GM21528 (cell line): ENCODE results near the gene UST.
"Not testable (repeated sequence)": the region's sequence is repeated elsewhere in the genome, so short reads cannot be mapped to it uniquely, and the experiment has no call there.

ENCODE experiments used
- ATAC-seq: cut with Tn5 transposase; IDR thresholded peaks from one replicate; pipeline ENCODE4 v1.9.1; 2021; ENCODE audit warnings: mild to moderate bottlenecking, moderate library complexity; ENCODE audit not compliant: unreplicated experiment, low FRiP score

Gene UST

GRCh38 chr6:148989585-148989984, 242.8 kb downstream of the UST start:
- ATAC-seq = no peak

DNA sequence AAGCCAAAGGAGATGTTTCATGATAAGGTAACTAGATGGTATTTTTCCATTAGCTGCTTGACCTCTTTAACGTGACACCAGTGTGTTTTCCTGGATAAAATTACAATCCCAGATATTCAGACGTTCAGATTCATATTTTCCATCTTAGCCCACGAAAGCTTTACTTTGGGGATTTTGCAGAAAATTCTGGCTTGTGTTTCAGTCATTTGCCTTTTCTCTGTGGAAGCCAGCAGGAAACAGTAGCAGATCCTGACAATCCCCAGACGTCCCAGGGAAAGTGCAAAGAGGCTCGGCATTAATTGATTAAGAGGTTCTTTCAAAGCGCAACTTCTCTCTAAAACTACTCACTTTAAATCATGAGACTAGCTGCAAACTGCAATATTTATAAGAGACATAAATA, 243.6 kb downstream of the UST start:
- ATAC-seq = no peak

DNA sequence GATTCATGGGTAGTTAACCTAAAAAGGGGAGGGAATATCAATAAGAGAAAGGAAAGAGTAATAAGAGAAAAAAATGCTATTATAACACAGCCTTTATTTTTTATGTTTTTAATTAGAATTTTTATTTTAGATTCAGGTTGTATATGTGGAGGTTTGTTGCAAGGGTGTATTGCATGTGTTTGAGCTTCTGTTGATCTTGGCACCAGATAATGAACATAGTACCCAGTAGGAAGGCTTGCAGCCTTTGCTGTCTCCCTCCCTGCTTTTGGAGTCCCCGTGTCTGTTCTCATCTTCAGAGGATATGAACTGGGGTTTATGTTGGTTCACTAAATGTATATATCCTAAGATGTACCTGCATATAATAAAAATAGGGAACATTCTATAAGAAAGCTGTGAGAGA, 250.0 kb downstream of the UST start:
- ATAC-seq = no peak

GRCh38 chr6:148997865-148998264, 251.0 kb downstream of the UST start:
- ATAC-seq = no peak

GRCh38 chr6:148998704-148999103, 251.9 kb downstream of the UST start:
- ATAC-seq = no peak

DNA sequence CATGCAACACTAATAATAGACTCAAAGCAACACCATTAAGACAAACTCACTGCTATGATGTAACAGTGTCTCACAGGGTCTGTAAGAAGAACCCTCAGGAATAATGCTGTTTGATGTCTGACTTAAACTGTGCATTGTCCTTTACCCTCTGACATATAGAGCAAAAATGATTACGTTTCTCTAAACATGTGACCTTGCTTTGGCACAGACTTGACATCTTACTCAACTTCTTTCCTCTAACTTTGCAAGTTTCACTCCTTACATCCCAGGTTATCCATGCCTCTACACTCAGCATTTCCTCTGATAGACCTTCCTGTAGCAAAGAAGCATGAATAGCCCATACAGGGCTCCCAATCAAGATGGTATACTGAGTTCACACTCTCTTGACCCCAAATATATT, 252.7 kb downstream of the UST start:
- ATAC-seq = no peak

- ATAC-seq = no peak
Observed at GRCh38 chr6:148999929-149000468, 253.2 kb downstream of the UST start.

DNA sequence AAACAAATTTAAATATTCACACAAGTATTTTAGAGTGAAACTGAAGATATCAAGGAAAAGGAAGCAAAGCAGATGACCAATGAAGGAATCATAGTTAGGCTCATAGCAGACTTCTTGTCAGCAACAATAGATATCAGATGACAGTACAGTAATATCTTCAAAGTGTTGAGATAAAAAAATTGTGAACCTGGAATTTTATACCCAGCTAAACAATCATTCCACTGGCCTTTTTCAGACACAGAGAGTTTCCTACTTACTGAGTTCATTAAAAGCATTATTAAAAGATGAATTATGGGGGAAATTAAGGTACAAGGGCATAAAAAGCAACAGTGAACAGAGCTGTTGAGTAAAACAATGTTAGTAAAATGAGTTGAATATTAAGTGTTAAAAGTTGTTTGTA, 254.6 kb downstream of the UST start:
- ATAC-seq = no peak

DNA sequence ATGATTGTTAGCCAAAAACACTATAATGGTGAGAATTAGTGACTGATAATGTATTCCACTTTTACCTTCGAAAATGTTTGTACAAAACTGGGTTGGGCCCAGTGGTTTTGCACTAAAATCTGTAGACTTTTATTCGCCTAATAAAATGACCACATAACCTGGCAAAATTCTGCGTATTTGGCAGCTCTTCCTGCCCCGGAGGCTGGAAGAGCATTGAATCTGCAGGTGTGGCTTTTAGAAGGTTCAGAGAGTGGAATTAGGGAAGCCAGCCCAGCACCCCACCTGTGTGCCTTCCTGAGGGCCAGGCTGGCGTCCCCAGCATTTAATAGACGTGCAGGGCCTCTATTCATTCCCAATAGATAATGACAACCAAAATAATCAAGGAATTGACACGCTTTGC, 256.7 kb downstream of the UST start:
- no peak for ATAC-seq

GRCh38 chr6:149004664-149005063, 257.8 kb downstream of the UST start:
- no peak for ATAC-seq

- ATAC-seq = not testable (repeated sequence)
Observed at GRCh38 chr6:149006236-149006635, 259.4 kb downstream of the UST start.

DNA sequence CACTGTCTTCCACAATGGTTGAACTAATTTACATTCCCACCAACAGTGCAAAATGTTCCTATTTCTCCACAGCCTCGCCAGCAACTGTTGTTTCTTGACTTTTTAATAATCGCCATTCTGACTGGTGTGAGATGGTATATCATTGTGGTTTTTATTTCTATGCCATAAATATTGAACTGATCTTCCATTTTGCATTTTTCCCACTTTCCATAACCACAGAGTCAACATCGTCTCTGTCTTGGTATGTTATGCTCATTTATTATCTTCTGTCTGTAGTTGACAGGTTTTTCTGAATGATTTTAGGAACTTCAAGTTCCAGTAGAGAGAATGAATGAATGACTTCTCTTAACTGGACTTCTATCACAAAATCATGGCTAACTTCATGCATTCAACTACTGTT, 259.8 kb downstream of the UST start:
- ATAC-seq = no peak

DNA sequence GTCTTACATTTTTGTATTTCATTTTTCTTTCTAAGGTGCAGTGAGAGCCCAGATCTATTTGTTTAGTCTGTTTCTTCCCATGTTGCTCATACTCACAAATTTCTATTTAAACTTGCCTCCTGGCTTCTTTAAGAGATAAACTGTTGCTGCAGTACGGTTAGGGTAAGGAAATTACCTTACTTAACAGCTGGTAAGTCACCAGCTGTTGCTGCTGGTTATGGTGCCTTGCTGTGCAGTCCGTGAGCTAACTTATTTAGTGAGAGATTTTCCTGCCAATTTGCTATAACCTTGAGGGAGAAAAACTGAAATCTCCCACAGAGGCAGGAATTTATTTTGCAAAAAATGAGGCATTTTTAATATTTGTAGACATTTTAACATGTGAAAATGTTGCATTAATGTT, 261.0 kb downstream of the UST start:
- no peak for ATAC-seq

DNA sequence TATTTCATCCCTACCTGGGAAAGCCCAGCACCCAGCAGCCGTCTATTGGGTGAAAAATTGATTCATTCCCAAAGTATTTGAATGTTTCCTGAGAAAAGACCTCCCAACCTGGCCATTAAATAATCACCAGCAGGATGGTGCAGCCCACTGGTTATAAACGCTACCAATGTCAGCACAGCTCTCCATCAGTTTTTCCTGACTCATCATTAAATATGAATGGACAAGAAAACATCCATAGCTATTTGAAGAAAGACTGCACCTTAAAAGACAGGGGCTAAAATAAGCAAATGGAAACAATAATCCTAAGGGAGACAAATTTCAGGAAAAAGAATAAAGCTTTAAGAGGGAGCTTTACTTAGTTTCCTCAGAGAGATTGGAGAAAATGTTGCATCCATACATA, 261.9 kb downstream of the UST start:
- ATAC-seq = no peak

DNA sequence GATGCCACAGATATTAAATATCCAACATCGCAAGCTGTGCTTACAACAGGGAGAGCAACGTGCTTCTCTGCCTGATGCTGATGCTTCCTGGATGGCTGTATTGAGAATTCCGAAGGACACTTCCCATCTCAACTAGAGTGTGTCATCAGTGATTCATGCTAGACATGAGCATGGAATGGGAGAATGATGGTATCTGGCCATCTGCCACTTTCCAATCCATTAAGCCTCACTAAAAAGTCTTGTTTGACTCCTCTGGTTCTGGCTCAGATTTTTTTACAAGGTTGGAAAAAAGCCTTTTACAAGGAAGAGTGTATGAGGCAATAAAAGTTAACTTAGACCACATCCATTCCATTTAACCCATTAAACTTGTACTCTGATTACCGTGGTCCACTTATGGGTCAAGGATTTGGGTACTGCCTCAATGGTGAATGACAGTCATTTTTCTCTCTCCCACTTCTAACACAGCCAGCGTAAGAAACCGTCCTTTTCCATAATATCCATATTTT, 265.3 kb downstream of the UST start:
- ATAC-seq = no peak

GRCh38 chr6:149013586-149014344, 266.9 kb downstream of the UST start:
- no peak for ATAC-seq

GRCh38 chr6:149014631-149015534, 268.1 kb downstream of the UST start:
- ATAC-seq = no peak

DNA sequence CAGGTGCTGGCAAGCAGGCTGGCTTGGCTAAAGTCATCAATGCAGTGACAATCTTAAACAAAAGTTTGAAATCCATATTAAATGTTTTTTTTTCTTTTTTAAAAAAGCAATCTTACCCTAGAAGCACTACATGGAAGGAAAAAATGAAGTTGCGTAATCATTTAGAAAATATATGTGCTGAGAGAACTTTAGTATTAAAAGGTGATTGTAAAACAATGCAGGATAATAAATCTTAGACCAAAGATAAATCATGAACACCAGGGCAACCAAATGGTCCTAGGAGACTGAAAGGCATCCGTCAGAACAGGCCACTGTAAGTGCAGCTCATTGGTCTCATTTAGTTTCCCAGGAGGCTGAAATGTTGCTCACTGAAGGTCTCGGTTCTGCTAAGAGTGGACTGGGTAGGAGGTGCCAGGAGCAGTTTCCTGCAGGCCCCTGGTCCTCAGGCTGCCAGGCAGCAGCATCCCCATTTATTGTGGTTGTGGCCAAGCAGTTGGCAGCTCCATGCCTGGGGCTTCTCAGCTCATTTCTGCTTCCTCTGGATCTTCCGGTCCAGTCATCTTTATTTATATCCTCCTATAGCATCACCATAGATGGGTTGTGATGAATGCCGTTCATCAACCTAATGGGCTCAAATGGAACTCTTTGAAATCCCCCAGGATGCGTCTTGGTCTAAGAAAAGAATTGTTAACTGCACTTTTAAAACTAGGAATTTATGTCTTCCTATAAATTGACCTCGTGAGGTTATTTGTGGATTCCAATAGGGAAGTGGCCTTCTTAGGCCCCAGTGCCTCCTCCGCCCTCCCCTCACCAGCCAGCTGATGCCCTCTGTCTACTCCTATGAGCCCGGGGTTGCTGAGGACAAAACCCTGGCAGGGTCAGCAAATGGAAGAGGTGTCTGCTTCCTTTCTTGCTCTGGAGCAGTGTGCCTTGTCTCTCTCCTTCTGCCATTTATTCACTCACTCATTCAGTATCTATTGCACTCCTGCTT, 269.0 kb downstream of the UST start:
- ATAC-seq = no peak

DNA sequence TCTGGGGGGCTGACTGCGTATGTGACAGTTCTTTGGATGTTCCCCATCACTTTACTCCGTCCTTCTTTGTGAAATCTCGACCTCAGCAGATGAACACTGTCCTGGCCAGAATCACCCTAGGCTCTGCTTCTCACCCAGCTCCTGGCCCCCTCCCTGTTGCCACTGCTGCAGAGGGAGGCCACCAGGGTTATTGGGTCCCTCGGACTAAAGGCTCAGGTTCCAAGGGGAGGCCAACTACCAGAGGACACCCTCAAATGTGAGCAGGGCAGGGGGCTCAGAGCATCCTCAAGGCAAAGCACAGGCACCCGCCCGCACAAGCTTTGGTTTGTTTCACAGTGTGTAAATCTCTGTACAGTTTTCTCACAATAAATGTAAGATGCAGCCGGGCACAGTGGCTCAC, 269.9 kb downstream of the UST start:
- no peak for ATAC-seq

DNA sequence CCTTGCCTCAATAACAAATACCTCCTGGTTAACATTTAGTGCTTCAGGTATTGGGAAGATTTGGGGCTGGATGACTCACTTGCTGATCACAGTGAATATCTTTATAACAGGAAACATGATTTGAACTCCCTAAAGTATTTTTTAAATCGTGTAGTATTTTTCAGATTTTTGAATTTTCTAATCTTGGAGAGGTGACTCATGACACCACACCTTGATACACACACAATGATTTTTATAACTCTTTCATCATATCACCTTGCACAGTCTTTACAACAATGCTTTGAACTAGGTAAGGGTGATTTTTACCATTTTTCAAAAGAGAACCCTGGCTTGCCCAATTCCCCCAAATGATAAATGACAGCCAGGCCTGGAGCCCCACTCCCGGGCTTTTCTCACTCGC, 273.5 kb downstream of the UST start:
- no peak for ATAC-seq
